Small intestine (tissue), 16 donors: Measurements from ENCODE around the gene GNL2. TPM values are rescaled to one million over a fixed set of nuclear protein-coding genes. Genes with fewer than 3 reads are reported as not detected.

Source experiments
- DNase-seq, 2 donors: peaks; one replicate each; pipeline versions ENCODE4 v3.0.0 to v3.0.0-alpha.2; 2013
- FAIRE-seq: peaks from 2 replicates; lab custom pipeline; 2012; peaks lifted over from hg19 to GRCh38; lab: Jason Lieb, UNC
- H3K27ac ChIP-seq, 3 donors: one replicate each; pipeline ENCODE4 v1.5.1; 2013; ENCODE audit warnings: low read length in 2 of 3, mild to moderate bottlenecking in 2 of 3, control low read depth in 1 of 3, inconsistent platforms in 1 of 3, low read depth in 1 of 3, moderate library complexity in 1 of 3
- H3K27me3 ChIP-seq, 3 donors: one replicate each; pipeline ENCODE4 v1.6.1; 2013; ENCODE audit warnings: low read length in 3 of 3, inconsistent platforms in 1 of 3; ENCODE audit not compliant: control insufficient read depth in 3 of 3, insufficient read depth in 3 of 3
- H3K36me3 ChIP-seq, 3 donors: one replicate each; pipeline ENCODE4 v1.6.1; 2013; ENCODE audit warnings: low read length in 3 of 3, inconsistent platforms in 1 of 3, low read depth in 1 of 3, mild to moderate bottlenecking in 1 of 3, moderate library complexity in 1 of 3; ENCODE audit not compliant: control insufficient read depth in 3 of 3, insufficient read depth in 2 of 3
- H3K4me1 ChIP-seq, 3 donors: one replicate each; pipeline ENCODE4 v1.6.1; 2013; ENCODE audit warnings: low read length in 2 of 3, inconsistent platforms in 1 of 3, low read depth in 1 of 3, mild to moderate bottlenecking in 1 of 3, moderate library complexity in 1 of 3; ENCODE audit not compliant: control insufficient read depth in 3 of 3, insufficient read depth in 2 of 3
- H3K4me3 ChIP-seq, 3 donors: one replicate each; pipeline ENCODE4 v1.5.1; 2013; ENCODE audit warnings: low read length in 3 of 3, control low read depth in 1 of 3, inconsistent platforms in 1 of 3, low read depth in 1 of 3, mild to moderate bottlenecking in 1 of 3, moderate library complexity in 1 of 3
- H3K9me3 ChIP-seq, 2 donors: one replicate each; pipeline ENCODE4 v1.6.1; 2013; ENCODE audit warnings: low read depth in 1 of 2, low read length in 1 of 2; ENCODE audit not compliant: control insufficient read depth in 2 of 2, insufficient read depth in 1 of 2
- WGBS, 3 donors: extraction: QIAGEN DNeasy Blood & Tissue Kit; methylation state at CpG; one replicate each; pipeline ENCODE4 v1.1.7; 2013; 5-methylcytosine and 5-hydroxymethylcytosine counted together
- long read RNA-seq, 10 donors: transcript quantifications; one replicate each; lab custom pipeline, GENCODE V29; 2026
- polyA plus RNA-seq, 4 donors: library from polyadenylated mRNA; stranded (reverse) in 3 of 4; unstranded in 1 of 4; fragments of 200-250 nt in 3 of 4; fragments of 120-200 nt in 1 of 4; gene quantifications; one replicate each; pipeline versions ENCODE4 v1.2.1 to v1.2.3, GENCODE V29; 2013
- donor health status: healthy with polysubstance abuse.
- donor health status: control.
- donor health status: control.
- donor health status: Bipolar disorder and iron deficiency.
- donor health status: healthy.

GNL2 gene
- 10 to 100 TPM; 29.4 to 67.8 (median 45.5) TPM for polyA plus RNA-seq
- long read RNA-seq, donor 1: 0 reads
- long read RNA-seq, donor 2, transcript GNL2-202 (4 exons, 2,409 nt): major isoform, 14 of 23 reads
- long read RNA-seq, donor 2, partial matches to known transcripts: 6 of 23 reads
- long read RNA-seq, donor 2, other reads (novel, unspliced or antisense): 0 of 23 reads
- long read RNA-seq, donor 3, transcript GNL2-202 (4 exons, 2,409 nt): major isoform, 30 of 54 reads
- long read RNA-seq, donor 3, partial matches to known transcripts: 17 of 54 reads
- long read RNA-seq, donor 3, other reads (novel, unspliced or antisense): 0 of 54 reads
- long read RNA-seq, donor 4: 0 reads
- long read RNA-seq, donor 5, transcript GNL2-202 (4 exons, 2,409 nt): major isoform, 6 of 8 reads
- long read RNA-seq, donor 5, partial matches to known transcripts: 0 of 8 reads
- long read RNA-seq, donor 5, other reads (novel, unspliced or antisense): 0 of 8 reads
- long read RNA-seq, donor 6, transcript GNL2-202 (4 exons, 2,409 nt): major isoform, 24 of 25 reads
- long read RNA-seq, donor 6, partial matches to known transcripts: 0 of 25 reads
- long read RNA-seq, donor 6, other reads (novel, unspliced or antisense): 0 of 25 reads
- long read RNA-seq, donor 7: 0 reads
- long read RNA-seq, donor 8, partial matches to known transcripts: 0 of 5 reads
- long read RNA-seq, donor 8, other reads (novel, unspliced or antisense): 0 of 5 reads
- long read RNA-seq, donor 9, transcript GNL2-202 (4 exons, 2,409 nt): major isoform, 8 of 9 reads
- long read RNA-seq, donor 9, partial matches to known transcripts: 0 of 9 reads
- long read RNA-seq, donor 9, other reads (novel, unspliced or antisense): 0 of 9 reads
- long read RNA-seq, donor 10, transcript GNL2-202 (4 exons, 2,409 nt): major isoform, 15 of 46 reads
- long read RNA-seq, donor 10, partial matches to known transcripts: 30 of 46 reads
- long read RNA-seq, donor 10, other reads (novel, unspliced or antisense): 0 of 46 reads

DNA sequence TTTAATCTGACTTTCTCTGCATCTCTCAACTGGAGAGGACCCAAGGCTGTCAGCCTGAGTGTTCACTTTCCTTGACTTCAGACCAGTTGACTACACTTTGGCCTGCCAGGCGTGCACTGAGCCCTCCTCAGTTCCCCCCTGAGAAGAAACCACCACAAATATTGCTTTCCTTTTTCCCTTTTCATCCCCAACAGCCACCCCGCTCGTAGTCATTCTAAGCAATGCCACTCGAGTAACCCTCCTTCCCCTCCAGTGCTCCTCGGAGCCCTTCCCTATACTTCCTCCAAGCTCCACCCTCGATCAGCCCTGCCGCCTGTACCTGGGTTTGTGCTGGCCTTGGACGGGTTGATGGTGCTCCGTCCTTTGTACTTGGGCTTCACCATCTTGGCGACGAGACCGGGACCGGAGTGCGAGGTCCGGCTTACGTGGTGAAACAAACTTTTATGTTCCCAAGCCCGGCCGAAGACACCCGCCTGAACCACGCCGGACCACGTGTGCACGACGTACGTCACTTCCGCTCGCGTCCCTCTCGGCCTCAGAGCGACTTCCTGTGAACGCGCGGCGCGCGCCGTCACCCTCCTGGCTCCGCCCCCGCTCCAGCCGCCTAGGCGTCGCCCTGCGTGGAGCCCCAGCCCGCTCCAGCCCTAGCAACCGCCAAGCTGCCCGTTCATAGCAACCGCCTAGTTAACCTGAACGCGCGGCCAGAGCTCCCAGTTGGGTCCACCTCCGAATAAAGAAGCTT lies at the start of gene GNL2:
TSS of gene GNL2 (minus strand) at position 498 of the 742 bp plus-strand sequence. CDS start at position 383, 115 bp downstream.
- 0 to 1% (median 0%) methylated on average over 49 to 51 of the region's 51 CpGs for WGBS, 3 donors
- peak within 1 kb of the TSS; percentile 76 to 90 (median 79) for H3K27ac ChIP-seq
- H3K4me1 ChIP-seq: peaks cover 0 to 13% (median 6%) of the 10 kb centered on the region in 3 donors
- H3K36me3 ChIP-seq: peaks cover 6 to 9% (median 9%) of the 10 kb centered on the region in 3 donors
- H3K9me3 ChIP-seq: no peaks in the 10 kb centered on the region
- DNase-seq (peak; percentile 96 to 99), FAIRE-seq (no peak)
- H3K4me3 ChIP-seq: peak within 1 kb of the TSS; percentile 49 to 76 (median 72)
- no peaks in the 10 kb centered on the region for H3K27me3 ChIP-seq

DNA sequence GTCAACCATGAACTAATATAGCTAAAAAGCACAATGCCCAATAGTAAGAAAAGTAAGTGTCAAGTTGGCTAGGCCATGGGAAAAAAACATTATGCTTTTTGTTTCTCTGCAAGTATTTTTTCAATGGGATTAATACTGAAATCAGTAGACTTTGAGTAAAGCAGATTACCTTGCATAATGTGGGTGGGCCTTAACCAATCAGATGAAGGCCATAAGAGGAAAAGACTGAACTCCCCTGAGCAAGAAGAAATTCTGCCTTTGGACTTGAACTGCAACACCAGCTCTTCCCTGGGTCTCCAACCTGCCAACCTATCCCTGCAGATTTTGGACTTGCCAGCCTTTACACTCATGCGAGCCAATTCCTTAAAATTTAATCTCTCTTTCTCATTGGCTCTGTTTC lies 45.3 kb upstream of the GNL2 start:
- Histone ChIP-seq H3K9me3 (peaks cover 0 to 11% of the 10 kb centered on the region in 2 donors), H3K4me1 (no peaks in the 10 kb centered on the region), H3K4me3 (no peak overlapping the region), H3K27ac (no peak overlapping the region), H3K36me3 (no peaks in the 10 kb centered on the region), H3K27me3 (peaks cover 0 to 8% (median 0%) of the 10 kb centered on the region in 3 donors)
- 91 to 100% (median 91%) methylated on average over 1 of the region's 1 CpG for WGBS, 3 donors
- DNase-seq (no peak), FAIRE-seq (no peak)

DNA sequence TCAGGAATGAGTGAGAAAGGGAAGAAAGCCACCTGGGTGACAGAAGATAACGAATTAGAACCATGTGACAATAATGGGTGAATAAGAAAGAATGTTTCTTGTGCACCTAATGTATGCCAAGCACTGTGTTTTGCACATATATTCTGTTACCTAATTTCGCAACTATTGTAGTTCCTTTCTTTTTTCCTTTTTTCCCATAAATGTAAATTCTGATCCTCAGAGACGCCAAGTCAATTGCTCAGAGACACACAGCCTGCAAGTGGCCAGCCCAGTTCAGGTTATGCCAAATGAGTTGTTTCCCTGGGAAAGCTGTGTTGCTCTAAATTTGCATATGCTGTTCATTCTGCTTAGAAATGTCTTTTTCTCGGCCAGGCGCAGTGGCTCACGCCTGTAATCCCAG lies 40.7 kb upstream of the GNL2 start:
- Histone ChIP-seq H3K27me3 (peaks cover 5 to 50% (median 26%) of the 10 kb centered on the region in 3 donors), H3K36me3 (no peaks in the 10 kb centered on the region), H3K4me3 (no peak overlapping the region), H3K9me3 (peaks cover 0 to 3% of the 10 kb centered on the region in 2 donors), H3K4me1 (no peaks in the 10 kb centered on the region), H3K27ac (no peak overlapping the region)
- FAIRE-seq (no peak), DNase-seq (no peak)
- 71 to 73% (median 72%) methylated on average over 6 of the region's 6 CpGs for WGBS, 3 donors

DNA sequence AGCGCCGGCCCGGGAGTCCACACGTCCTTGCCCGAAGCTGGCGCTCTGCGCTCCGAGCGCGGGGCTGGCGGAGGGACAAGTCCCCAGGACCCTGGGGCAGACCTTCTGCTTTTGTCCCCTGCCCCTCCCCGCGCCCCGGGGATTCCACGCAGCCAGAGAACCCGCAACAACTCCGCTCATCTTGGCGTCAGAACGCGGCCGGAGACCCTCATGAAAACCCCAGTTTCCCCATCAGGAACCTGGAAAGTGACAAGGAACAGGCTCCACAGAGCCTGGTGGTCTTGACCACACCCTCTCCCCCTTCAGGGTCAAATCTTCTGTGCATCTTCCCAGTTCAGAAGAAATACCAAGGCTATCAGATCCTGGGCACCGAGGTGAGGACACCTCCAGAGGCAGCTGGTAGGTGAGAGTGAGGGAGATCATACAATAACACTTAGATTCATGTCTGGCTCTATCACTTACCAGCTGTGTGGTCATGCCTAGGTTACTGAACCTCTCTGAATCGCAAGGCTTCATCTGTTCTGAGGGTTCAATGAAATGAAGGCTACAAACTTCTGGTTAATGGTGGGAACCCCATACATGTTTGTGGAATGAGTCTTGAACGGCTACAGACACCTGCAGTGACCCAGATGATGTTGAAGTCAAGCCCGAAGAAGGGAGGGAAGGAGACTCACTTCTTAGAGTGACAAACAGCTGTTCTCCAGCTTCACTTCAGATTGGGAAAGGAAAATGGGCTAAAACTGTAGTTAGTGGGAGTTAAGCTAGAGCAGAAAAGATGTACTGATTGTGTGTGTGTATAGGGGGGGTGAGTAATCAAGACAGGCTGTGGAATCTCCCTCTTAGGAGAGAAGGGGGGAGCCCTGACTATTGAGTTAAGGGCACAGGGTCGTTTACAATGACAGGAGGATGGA lies 39.5 kb upstream of the GNL2 start:
- DNase-seq (no peak), FAIRE-seq (no peak)
- H3K4me3 ChIP-seq: no peak overlapping the region
- no peak overlapping the region for H3K27ac ChIP-seq
- no peaks in the 10 kb centered on the region for H3K4me1 ChIP-seq
- H3K9me3 ChIP-seq: no peaks in the 10 kb centered on the region
- WGBS, 3 donors: 10 to 19% (median 17%) methylated on average over 19 to 26 of the region's 26 CpGs
- H3K27me3 ChIP-seq: peaks cover 5 to 61% (median 30%) of the 10 kb centered on the region in 3 donors
- H3K36me3 ChIP-seq: no peaks in the 10 kb centered on the region

DNA sequence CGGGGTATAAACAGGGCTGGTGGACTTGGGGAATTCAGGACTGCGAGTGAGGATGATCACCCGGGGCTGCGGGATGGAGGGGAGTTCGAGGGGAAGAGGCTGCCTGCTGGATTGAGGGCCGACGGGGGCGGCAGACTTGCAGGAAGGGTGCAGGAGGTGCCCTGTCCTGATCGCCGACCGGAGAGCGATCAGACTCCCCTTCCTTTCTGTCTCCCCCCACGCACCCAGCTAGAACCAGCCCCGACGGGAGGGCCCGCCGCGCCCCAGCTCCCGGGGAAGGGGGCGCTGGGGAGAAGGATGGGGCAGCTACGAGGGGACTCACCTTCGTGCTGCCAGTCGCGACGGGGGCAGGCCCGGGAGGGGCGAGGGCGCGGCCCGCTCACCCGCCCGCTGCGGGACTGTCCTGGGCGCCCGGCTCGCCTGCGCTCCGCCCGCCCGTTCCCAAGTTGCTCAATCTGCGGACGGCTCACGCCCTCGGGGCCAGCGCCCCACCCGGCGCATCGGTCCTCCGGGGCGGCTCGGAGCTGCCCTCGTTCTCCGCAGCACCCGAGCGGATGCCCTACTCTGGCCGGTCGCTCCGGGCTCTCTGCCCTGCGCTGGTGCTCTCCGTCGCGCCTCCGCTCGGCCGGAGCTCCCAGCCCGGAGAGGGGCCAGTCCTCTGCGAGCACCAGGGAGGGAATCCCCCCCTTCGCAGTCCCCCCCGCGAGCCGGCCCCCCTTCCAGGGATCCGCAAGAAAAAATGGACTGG lies 38.7 kb upstream of the GNL2 start, which contains the start of gene RSPO1:
TSS of gene RSPO1 (minus strand) at position 649 of the 748 bp plus-strand sequence. CDS start 5,231 bp downstream, outside the sequence.
- WGBS, 3 donors: 2% methylated on average over 53 to 72 of the region's 72 CpGs
- no peaks in the 10 kb centered on the region for H3K36me3 ChIP-seq
- H3K9me3 ChIP-seq: no peaks in the 10 kb centered on the region
- peaks cover 5 to 69% (median 30%) of the 10 kb centered on the region in 3 donors for H3K27me3 ChIP-seq
- H3K27ac ChIP-seq: no peak within 1 kb of the TSS
- H3K4me1 ChIP-seq: no peaks in the 10 kb centered on the region
- peak within 1 kb of the TSS in 1 of 3 donors; percentile 21 for H3K4me3 ChIP-seq
- FAIRE-seq: no peak
- peak in 1 of 2 donors; percentile 10 for DNase-seq

DNA sequence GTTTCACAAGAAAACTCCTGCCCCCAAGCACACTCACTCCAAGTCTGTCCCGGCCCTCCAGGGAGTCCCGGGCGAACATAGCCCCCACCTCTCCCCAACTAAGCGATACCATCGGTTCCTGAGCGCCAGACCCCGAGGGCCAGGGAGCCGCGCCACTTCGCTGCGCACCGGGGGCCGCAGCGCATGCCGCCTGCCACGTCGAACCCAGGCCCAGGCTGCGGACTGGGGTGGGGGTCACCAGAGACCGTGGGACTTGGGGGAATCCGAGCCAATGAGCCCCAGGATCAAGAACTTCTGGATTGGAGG lies 38.2 kb upstream of the GNL2 start:
- DNase-seq (no peak), FAIRE-seq (no peak)
- H3K4me3 ChIP-seq: no peak overlapping the region
- H3K4me1 ChIP-seq: no peaks in the 10 kb centered on the region
- 3 to 15% (median 10%) methylated on average over 18 to 20 of the region's 20 CpGs for WGBS, 3 donors
- no peak overlapping the region for H3K27ac ChIP-seq
- no peaks in the 10 kb centered on the region for H3K9me3 ChIP-seq
- H3K36me3 ChIP-seq: no peaks in the 10 kb centered on the region
- peaks cover 5 to 73% (median 30%) of the 10 kb centered on the region in 3 donors for H3K27me3 ChIP-seq
